HCT116 (cell line): ENCODE data around the gene SH3BGRL3. TPM values are rescaled to one million over a fixed set of nuclear protein-coding genes. Genes with fewer than 3 reads are reported as not detected.

Source experiments
- ATAC-seq: fragments of 200-7000 bp; cut with Tn5 transposase; 2 replicates; pipeline ENCODE4 v1.9.1; 2020; ENCODE audit warnings: mild to moderate bottlenecking, moderate library complexity
- BruUV-seq: library from RNA; stranded (reverse); fragments of 400-500 nt; replicated peaks from 2 replicates; lab custom pipeline; 2021; lab: Mats Ljungman, UMichigan
- CTCF ChIA-PET: fragments of 300-600 bp; sonication (Branson Sonifier 250); formaldehyde crosslinking; loops from one replicate; lab custom pipeline; 2021; ENCODE audit warnings: antibody characterized with exemption; lab: Charles Lee
- POLR2A ChIA-PET: fragments of 300-600, 350-600 bp; sonication (Branson Sonifier 250); formaldehyde crosslinking; loops from one replicate; lab custom pipeline; 2021; ENCODE audit warnings: antibody characterized with exemption; lab: Charles Lee
- RAD21 ChIA-PET, 2 experiments: fragments of 300-600 bp; sonication (Branson Sonifier 250); formaldehyde crosslinking; loops; one replicate each; lab custom pipeline; 2023; ENCODE audit warnings: low total read pairs in 2 of 2; ENCODE audit not compliant: uncharacterized antibody in 2 of 2, unreplicated experiment in 2 of 2, low non-redundant PET in 1 of 2; lab: Charles Lee
- DNase-seq: peaks from one replicate; pipeline ENCODE4 v3.0.0-alpha.2; 2010; ENCODE audit warnings: low read depth, low spot score
- H2AFZ ChIP-seq: fragments of 200-600 bp; shearing (Covaris generic), sonication (generic); 2 replicates; pipeline ENCODE4 v1.6.1; 2017; ENCODE audit warnings: low read depth, mixed run types, mixed read lengths, antibody characterized with exemption, low read length; ENCODE audit not compliant: poor library complexity, severe bottlenecking
- H3K27ac ChIP-seq: 2 replicates; pipeline ENCODE4 v1.5.1; 2012; ENCODE audit warnings: low read depth, low read length
- H3K27me3 ChIP-seq: fragments of 200-600 bp; sonication (generic); 2 replicates; pipeline ENCODE4 v1.6.1; 2016; ENCODE audit warnings: mixed run types, low read length, mixed read lengths; ENCODE audit not compliant: insufficient read depth
- H3K36me3 ChIP-seq, 2 experiments: fragments of 200-500 bp in 1 of 2; fragments of 200-600 bp in 1 of 2; sonication (Bioruptor generic) in 1 of 2; sonication (generic) in 1 of 2; 2 replicates each; pipeline versions ENCODE4 v1.5.1 to v1.6.1; 2014 to 2016; ENCODE audit warnings: low read length in 2 of 2, inconsistent platforms in 1 of 2, mixed read lengths in 1 of 2, mixed run types in 1 of 2; ENCODE audit not compliant: insufficient read depth in 2 of 2, control insufficient read depth in 1 of 2
- H3K4me1 ChIP-seq, 2 experiments: fragments of 200-600 bp in 1 of 2; sonication (generic) in 1 of 2; 2 replicates each; pipeline versions ENCODE4 v1.5.1 to v1.6.1; 2012 to 2017; ENCODE audit warnings: low read length in 2 of 2, inconsistent platforms in 1 of 2, mild to moderate bottlenecking in 1 of 2, mixed read lengths in 1 of 2, mixed run types in 1 of 2, moderate library complexity in 1 of 2; ENCODE audit not compliant: insufficient read depth in 2 of 2, control insufficient read depth in 1 of 2
- H3K4me2 ChIP-seq: fragments of 200-600 bp; sonication (generic); 2 replicates; pipeline ENCODE4 v1.6.1; 2017; ENCODE audit warnings: mixed run types, low read length, mixed read lengths
- H3K4me3 ChIP-seq, 2 experiments: fragments of 200-600 bp in 1 of 2; sonication (generic) in 1 of 2; replicated peaks in 1 of 2; 2 replicates each; pipeline ENCODE4 v1.5.1; 2011 to 2016; ENCODE audit warnings: low read length in 2 of 2, control low read depth in 1 of 2, low read depth in 1 of 2, mild to moderate bottlenecking in 1 of 2, mixed read lengths in 1 of 2, mixed run types in 1 of 2
- H3K79me2 ChIP-seq: fragments of 200-600 bp; sonication (generic); 2 replicates; pipeline ENCODE4 v1.6.1; 2017; ENCODE audit warnings: mild to moderate bottlenecking, mixed run types, low read length, moderate library complexity, mixed read lengths; ENCODE audit not compliant: insufficient read depth
- H3K9ac ChIP-seq: fragments of 200-600 bp; sonication (generic); 2 replicates; pipeline ENCODE4 v1.6.1; 2016; ENCODE audit warnings: low read length, mixed read lengths
- H3K9me2 ChIP-seq: fragments of 200-600 bp; sonication (generic), shearing (Covaris generic); 2 replicates; pipeline ENCODE4 v1.6.1; 2017; ENCODE audit warnings: mixed run types, mild to moderate bottlenecking, moderate library complexity; ENCODE audit not compliant: insufficient read depth
- H3K9me3 ChIP-seq, 2 experiments: fragments of 200-500 bp in 1 of 2; fragments of 200-600 bp in 1 of 2; sonication (Bioruptor generic) in 1 of 2; sonication (generic) in 1 of 2; 2 replicates each; pipeline ENCODE4 v1.6.1; 2014 to 2017; ENCODE audit warnings: low read length in 2 of 2, mixed read lengths in 2 of 2, inconsistent platforms in 1 of 2, low read depth in 1 of 2, mild to moderate bottlenecking in 1 of 2, mixed run types in 1 of 2, moderate library complexity in 1 of 2; ENCODE audit not compliant: control insufficient read depth in 1 of 2, insufficient read depth in 1 of 2
- H4K20me1 ChIP-seq: fragments of 200-600 bp; sonication (generic), shearing (Covaris generic); 2 replicates; pipeline ENCODE4 v1.6.1; 2017; ENCODE audit warnings: mixed run types, mild to moderate bottlenecking, moderate library complexity; ENCODE audit not compliant: insufficient read depth
- CBX3 ChIP-seq: IDR thresholded peaks from 2 replicates; pipeline ENCODE4 v1.6.1; 2012; ENCODE audit warnings: low read depth
- CEBPB ChIP-seq: IDR thresholded peaks from 2 replicates; pipeline ENCODE4 v1.6.1; 2012; ENCODE audit warnings: low read depth
- CTCF ChIP-seq, 3 experiments: fragments of 200-600 bp in 1 of 3; sonication (generic) in 1 of 3; IDR thresholded peaks in 2 of 3; conservative IDR thresholded peaks in 1 of 3; 2 replicates each; pipeline ENCODE4 v1.5.1; 2012 to 2017; ENCODE audit warnings: low read depth in 2 of 3, low read length in 2 of 3, antibody characterized with exemption in 1 of 3, borderline replicate concordance in 1 of 3, control low read depth in 1 of 3, mild to moderate bottlenecking in 1 of 3, mixed read lengths in 1 of 3, mixed run types in 1 of 3, moderate library complexity in 1 of 3; ENCODE audit not compliant: insufficient read depth in 1 of 3
- EGR1 ChIP-seq: IDR thresholded peaks from 2 replicates; pipeline ENCODE4 v1.6.1; 2012; ENCODE audit warnings: low read depth
- ELF1 ChIP-seq: IDR thresholded peaks from 2 replicates; pipeline ENCODE4 v1.6.1; 2012; ENCODE audit warnings: low read depth, borderline replicate concordance
- EZH2 ChIP-seq: fragments of 200-600 bp; sonication (generic); IDR thresholded peaks from 2 replicates; pipeline ENCODE4 v1.6.1; 2017; ENCODE audit warnings: antibody characterized with exemption, mixed run types
- EZH2phosphoT487 ChIP-seq: fragments of 200-600 bp; IDR thresholded peaks from 2 replicates; pipeline ENCODE4 v1.6.1; 2018; ENCODE audit warnings: antibody characterized with exemption, borderline replicate concordance
- FOSL1 ChIP-seq: IDR thresholded peaks from 2 replicates; pipeline ENCODE4 v1.6.1; 2012; ENCODE audit warnings: low read depth
- JUND ChIP-seq: IDR thresholded peaks from 2 replicates; pipeline ENCODE4 v1.6.1; 2012
- MAX ChIP-seq: IDR thresholded peaks from 2 replicates; pipeline ENCODE4 v1.6.1; 2012
- POLR2A ChIP-seq: IDR thresholded peaks from 2 replicates; pipeline ENCODE4 v1.7.0; 2011; ENCODE audit warnings: borderline replicate concordance; ENCODE audit not compliant: insufficient read depth, insufficient read length; ENCODE audit errors: extremely low read depth
- RAD21 ChIP-seq: IDR thresholded peaks from 2 replicates; pipeline ENCODE4 v1.6.1; 2012; ENCODE audit warnings: low read depth, mild to moderate bottlenecking
- SIN3A ChIP-seq: IDR thresholded peaks from 2 replicates; pipeline ENCODE4 v1.6.1; 2012; ENCODE audit warnings: low read depth
- SP1 ChIP-seq: IDR thresholded peaks from 2 replicates; pipeline ENCODE4 v1.6.1; 2012; ENCODE audit warnings: low read depth
- SRF ChIP-seq: IDR thresholded peaks from 2 replicates; pipeline ENCODE4 v1.6.1; 2012; ENCODE audit warnings: low read depth
- YY1 ChIP-seq: IDR thresholded peaks from 2 replicates; pipeline ENCODE4 v1.6.1; 2011; ENCODE audit warnings: low read length, low read depth, moderate library complexity, mild to moderate bottlenecking; ENCODE audit not compliant: insufficient replicate concordance; ENCODE audit errors: extremely low read depth
- ZFX ChIP-seq: fragments of 450-650 bp; IDR thresholded peaks from 2 replicates; pipeline ENCODE4 v1.6.1; 2017
- ZNF274 ChIP-seq: fragments of 200-500 bp; sonication (Bioruptor generic); IDR thresholded peaks from 2 replicates; pipeline ENCODE4 v1.6.1; 2014; ENCODE audit warnings: mild to moderate bottlenecking, low read depth, low read length, inconsistent platforms
- intact Hi-C: fragments of 100-400 bp; cut with micrococcal nuclease; formaldehyde crosslinking; loops from 2 replicates; pipeline ENCODE4 v1.10.0; 2022
- total RNA-seq: library from RNA; stranded (reverse); gene quantifications from one replicate; pipeline ENCODE4 v1.2.1, GENCODE V29; 2021; ENCODE audit not compliant: unreplicated experiment
- TF ChIP-seq, protein P1 (sequence below): IDR thresholded peaks from 2 replicates; pipeline ENCODE4 v1.6.1; 2012
- TF ChIP-seq, protein P2 (sequence below): IDR thresholded peaks from 2 replicates; pipeline ENCODE4 v1.6.1; 2012; ENCODE audit warnings: low read depth

The SH3BGRL3 gene
- total RNA-seq, 1 experiment from 2014 or later = 112 TPM

DNA sequence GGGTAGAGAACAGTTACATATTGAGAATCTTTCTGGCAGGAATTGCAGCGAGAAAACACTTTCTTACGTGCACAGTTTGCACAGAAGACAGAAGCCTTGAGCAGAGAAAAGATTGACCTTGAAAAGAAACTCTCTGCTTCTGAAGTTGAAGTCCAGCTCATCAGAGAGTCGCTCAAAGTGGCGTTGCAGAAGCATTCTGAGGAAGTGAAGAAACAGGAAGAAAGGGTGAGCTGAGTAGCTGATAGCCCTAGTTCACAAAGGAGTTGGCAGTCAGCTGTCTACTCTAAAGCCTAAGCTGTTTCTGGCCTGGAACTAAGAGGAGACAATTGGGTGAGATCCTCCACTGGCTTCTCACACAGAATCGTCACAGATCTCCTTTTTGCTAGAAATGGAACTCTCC is 20.3 kb upstream of the SH3BGRL3 start (continued):
- TF ChIP-seq MAX = no peak
- no peak for TF ChIP-seq ZNF274

DNA sequence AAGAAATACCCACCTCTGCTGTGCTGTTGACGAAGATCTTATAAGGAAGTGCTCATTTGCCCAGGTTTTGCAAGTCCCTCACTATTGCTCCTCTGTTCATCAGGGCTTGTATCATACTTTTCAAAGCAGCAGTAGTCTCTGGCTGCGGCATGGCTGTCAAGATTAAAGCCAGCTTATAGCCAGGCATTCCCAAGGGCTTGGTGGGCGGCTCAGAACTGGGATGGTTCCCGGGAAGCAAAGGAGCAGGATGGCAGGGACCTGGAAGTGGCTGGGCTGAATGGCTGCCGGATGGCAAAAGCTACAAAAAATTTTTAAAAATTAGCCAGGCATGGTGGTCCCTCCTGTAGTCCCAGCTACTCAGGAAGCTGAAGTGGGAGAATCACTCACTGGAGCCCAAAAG is 16.7 kb upstream of the SH3BGRL3 start:
- H3K9ac ChIP-seq = no peak overlapping the region
- 0 out of 4 replicates have a peak, but pooled peaks cover 0 to under 1% of the 10 kb centered on the region in 2 experiments for H3K9me3 ChIP-seq
- intact Hi-C loops = no loop called here
- ChIA-PET POLR2A (no interaction called here), RAD21 (no interaction called here), CTCF (interaction anchor here (1.0 kb wide), 1 partner anchor 11 kb away, joined by 3 read pairs; no protein-coding TSS in a partner anchor)
- H3K79me2 ChIP-seq = no peaks in the 10 kb centered on the region
- H3K4me2 ChIP-seq = no peak overlapping the region
- no peaks in the 10 kb centered on the region for H4K20me1 ChIP-seq
- no peaks in the 10 kb centered on the region for H3K4me1 ChIP-seq
- H3K27ac ChIP-seq = no peak overlapping the region
- DNase-seq (no peak), ATAC-seq (no peak)
- no TSS peak for BruUV-seq
- no peak overlapping the region for H3K4me3 ChIP-seq
- H2AFZ ChIP-seq = no peak overlapping the region
- H3K9me2 ChIP-seq = no peaks in the 10 kb centered on the region
- no peaks in the 10 kb centered on the region for H3K27me3 ChIP-seq
- H3K36me3 ChIP-seq = peaks cover 41 to 58% of the 10 kb centered on the region in 2 experiments
- TF ChIP-seq EGR1 (no peak), SIN3A (no peak), EZH2phosphoT487 (no peak), POLR2A (no peak), EZH2 (no peak), CTCF (IDR thresholded peaks at IDR 0.05 in 2 of 3, conservative IDR thresholded peaks at IDR 0.05 in 1 of 3; ENCODE audit: borderline replicate concordance in 1 of 3, insufficient read depth in 1 of 3, low read depth in 2 of 3, low read length in 2 of 3) (no peak), RAD21 (no peak), CEBPB (no peak), ELF1 (no peak), YY1 (no peak), ZNF274 (no peak), SRF (no peak), JUND (no peak), CBX3 (no peak), SP1 (no peak), FOSL1 (no peak), ZFX (no peak)
- TF ChIP-seq, protein P1, sequence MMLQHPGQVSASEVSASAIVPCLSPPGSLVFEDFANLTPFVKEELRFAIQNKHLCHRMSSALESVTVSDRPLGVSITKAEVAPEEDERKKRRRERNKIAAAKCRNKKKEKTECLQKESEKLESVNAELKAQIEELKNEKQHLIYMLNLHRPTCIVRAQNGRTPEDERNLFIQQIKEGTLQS = no peak
- TF ChIP-seq, protein P2, sequence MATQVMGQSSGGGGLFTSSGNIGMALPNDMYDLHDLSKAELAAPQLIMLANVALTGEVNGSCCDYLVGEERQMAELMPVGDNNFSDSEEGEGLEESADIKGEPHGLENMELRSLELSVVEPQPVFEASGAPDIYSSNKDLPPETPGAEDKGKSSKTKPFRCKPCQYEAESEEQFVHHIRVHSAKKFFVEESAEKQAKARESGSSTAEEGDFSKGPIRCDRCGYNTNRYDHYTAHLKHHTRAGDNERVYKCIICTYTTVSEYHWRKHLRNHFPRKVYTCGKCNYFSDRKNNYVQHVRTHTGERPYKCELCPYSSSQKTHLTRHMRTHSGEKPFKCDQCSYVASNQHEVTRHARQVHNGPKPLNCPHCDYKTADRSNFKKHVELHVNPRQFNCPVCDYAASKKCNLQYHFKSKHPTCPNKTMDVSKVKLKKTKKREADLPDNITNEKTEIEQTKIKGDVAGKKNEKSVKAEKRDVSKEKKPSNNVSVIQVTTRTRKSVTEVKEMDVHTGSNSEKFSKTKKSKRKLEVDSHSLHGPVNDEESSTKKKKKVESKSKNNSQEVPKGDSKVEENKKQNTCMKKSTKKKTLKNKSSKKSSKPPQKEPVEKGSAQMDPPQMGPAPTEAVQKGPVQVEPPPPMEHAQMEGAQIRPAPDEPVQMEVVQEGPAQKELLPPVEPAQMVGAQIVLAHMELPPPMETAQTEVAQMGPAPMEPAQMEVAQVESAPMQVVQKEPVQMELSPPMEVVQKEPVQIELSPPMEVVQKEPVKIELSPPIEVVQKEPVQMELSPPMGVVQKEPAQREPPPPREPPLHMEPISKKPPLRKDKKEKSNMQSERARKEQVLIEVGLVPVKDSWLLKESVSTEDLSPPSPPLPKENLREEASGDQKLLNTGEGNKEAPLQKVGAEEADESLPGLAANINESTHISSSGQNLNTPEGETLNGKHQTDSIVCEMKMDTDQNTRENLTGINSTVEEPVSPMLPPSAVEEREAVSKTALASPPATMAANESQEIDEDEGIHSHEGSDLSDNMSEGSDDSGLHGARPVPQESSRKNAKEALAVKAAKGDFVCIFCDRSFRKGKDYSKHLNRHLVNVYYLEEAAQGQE = no peak
